Activated T-helper 2 cell treated with anti-CD3 and anti-CD28 coated beads, Interferon-gamma antibody, Interleukin-2, Interleukin-4, amounts not matched to agents 10 μg/mL and 5 μg/mL and 100 μg/mL, durations not matched to agents 14 hours and 24 hours and 36 hours (primary cell): Measurements from ENCODE around the gene TTC24. TPM values are rescaled to one million over a fixed set of nuclear protein-coding genes. Genes with fewer than 3 reads are reported as not detected.
A peak's percentile ranks its signal among the peaks of the same experiment; 100 is the strongest.
"Not testable (repeated sequence)": the region's sequence is repeated elsewhere in the genome, so short reads cannot be mapped to it uniquely, and the experiment has no call there.

Experiments used
- DNase-seq: peaks from one replicate; pipeline ENCODE4 v3.0.0; 2021; ENCODE audit warnings: low spot score
- H3K27ac Mint-ChIP-seq: one replicate; pipeline ENCODE4 v1.8.0; 2021; ENCODE audit warnings: mixed read lengths
- H3K27me3 Mint-ChIP-seq: one replicate; pipeline ENCODE4 v1.8.0; 2021; ENCODE audit warnings: low read depth, mixed read lengths
- H3K36me3 Mint-ChIP-seq: one replicate; pipeline ENCODE4 v1.8.0; 2021; ENCODE audit warnings: low read depth, mixed read lengths
- H3K4me1 Mint-ChIP-seq: one replicate; pipeline ENCODE4 v1.8.0; 2021; ENCODE audit warnings: low read depth, mixed read lengths
- H3K4me3 Mint-ChIP-seq: one replicate; pipeline ENCODE4 v1.8.0; 2021; ENCODE audit warnings: low read depth, mild to moderate bottlenecking, moderate library complexity, mixed read lengths
- H3K9me3 Mint-ChIP-seq: one replicate; pipeline ENCODE4 v1.8.0; 2021; ENCODE audit warnings: mixed read lengths
- intact Hi-C: fragments of 100-400 bp; cut with micrococcal nuclease; formaldehyde crosslinking; loops from one replicate; pipeline ENCODE4 v1.15.1; 2023
- total RNA-seq: library from RNA; stranded (reverse); gene quantifications from 2 replicates; pipeline ENCODE4 v1.2.3, GENCODE V29; 2022

The TTC24 gene
- total RNA-seq, 1 donor from 2014 or later, result 4.5 TPM

- peaks cover 24% of the 10 kb centered on the region for H3K4me1 Mint-ChIP-seq
- no peak for DNase-seq
- no peak overlapping the region for H3K27ac Mint-ChIP-seq
- no peak overlapping the region for H3K4me3 Mint-ChIP-seq
- intact Hi-C loops, result no loop called here
- H3K36me3 Mint-ChIP-seq, result peaks cover 51% of the 10 kb centered on the region
- H3K27me3 Mint-ChIP-seq, result no peaks in the 10 kb centered on the region
- H3K9me3 Mint-ChIP-seq, result no peaks in the 10 kb centered on the region
These were observed 14.1 kb downstream of the TTC24 start for GRCh38 chr1:156593661-156593989.

- Mint-ChIP-seq H3K4me3 (no peak overlapping the region), H3K4me1 (peaks cover 24% of the 10 kb centered on the region), H3K36me3 (peaks cover 56% of the 10 kb centered on the region), H3K27ac (no peak overlapping the region), H3K27me3 (no peaks in the 10 kb centered on the region), H3K9me3 (no peaks in the 10 kb centered on the region)
- intact Hi-C loops, result no loop called here
- DNase-seq, result no peak
These were observed 14.7 kb downstream of the TTC24 start for GRCh38 chr1:156594190-156594589.

- peaks cover 60% of the 10 kb centered on the region for H3K36me3 Mint-ChIP-seq
- intact Hi-C loops, result no loop called here
- H3K4me1 Mint-ChIP-seq, result peaks cover 29% of the 10 kb centered on the region
- no peaks in the 10 kb centered on the region for H3K27me3 Mint-ChIP-seq
- no peak overlapping the region for H3K27ac Mint-ChIP-seq
- H3K4me3 Mint-ChIP-seq, result no peak overlapping the region
- H3K9me3 Mint-ChIP-seq, result no peaks in the 10 kb centered on the region
- no peak for DNase-seq
These were observed 15.5 kb downstream of the TTC24 start for GRCh38 chr1:156595016-156595415.

- H3K4me3 Mint-ChIP-seq, result no peak overlapping the region
- DNase-seq, result no peak
- peaks cover 21% of the 10 kb centered on the region for H3K4me1 Mint-ChIP-seq
- H3K9me3 Mint-ChIP-seq, result no peaks in the 10 kb centered on the region
- H3K27me3 Mint-ChIP-seq, result no peaks in the 10 kb centered on the region
- no peak overlapping the region for H3K27ac Mint-ChIP-seq
- intact Hi-C loops, result no loop called here
- H3K36me3 Mint-ChIP-seq, result peaks cover 66% of the 10 kb centered on the region
These were observed 16.9 kb downstream of the TTC24 start for GRCh38 chr1:156596426-156596825.

GRCh38 chr1:156598125-156598524 is 18.6 kb downstream of the TTC24 start:
- Mint-ChIP-seq H3K36me3 (peaks cover 62% of the 10 kb centered on the region), H3K4me3 (no peak overlapping the region), H3K27ac (no peak overlapping the region), H3K4me1 (peaks cover 26% of the 10 kb centered on the region), H3K27me3 (no peaks in the 10 kb centered on the region), H3K9me3 (no peaks in the 10 kb centered on the region)
- DNase-seq, result no peak
- intact Hi-C loops, result no loop called here

- no peak for DNase-seq
- H3K27me3 Mint-ChIP-seq, result no peaks in the 10 kb centered on the region
- no peak overlapping the region for H3K4me3 Mint-ChIP-seq
- peaks cover 24% of the 10 kb centered on the region for H3K4me1 Mint-ChIP-seq
- no peak overlapping the region for H3K27ac Mint-ChIP-seq
- no peaks in the 10 kb centered on the region for H3K9me3 Mint-ChIP-seq
- peaks cover 57% of the 10 kb centered on the region for H3K36me3 Mint-ChIP-seq
- intact Hi-C loops, result loop anchor here (1.0 kb wide), 1 partner anchor 8 kb away; the partner anchor contains the start of gene NAXE
These were observed 19.4 kb downstream of the TTC24 start for GRCh38 chr1:156598731-156599432.

- peaks cover 52% of the 10 kb centered on the region for H3K36me3 Mint-ChIP-seq
- H3K27me3 Mint-ChIP-seq, result no peaks in the 10 kb centered on the region
- DNase-seq, result no peak
- intact Hi-C loops, result loop anchor here (1.0 to 2.0 kb wide), 3 partner anchors 9 to 99 kb away; partner anchors contain the start of genes MEF2D and NAXE
- peaks cover 24% of the 10 kb centered on the region for H3K4me1 Mint-ChIP-seq
- H3K27ac Mint-ChIP-seq, result peak overlapping the region; percentile 99
- H3K9me3 Mint-ChIP-seq, result no peaks in the 10 kb centered on the region
- H3K4me3 Mint-ChIP-seq, result peak overlapping the region; percentile 100
These were observed 20.3 kb downstream of the TTC24 start for GRCh38 chr1:156599811-156600210.

GRCh38 chr1:156600733-156601121 is 21.2 kb downstream of the TTC24 start:
- no peak for DNase-seq
- H3K27ac Mint-ChIP-seq, result peak overlapping the region; percentile 99

GRCh38 chr1:156601122-156601830 is 21.8 kb downstream of the TTC24 start, which contains the start of gene GPATCH4:
TSS of gene GPATCH4 (minus strand) at chr1:156601479.
- peak; percentile 72 for DNase-seq
- H3K9me3 Mint-ChIP-seq, result no peaks in the 10 kb centered on the region
- intact Hi-C loops, result loop anchor here (2.0 kb wide), 2 partner anchors 16 to 100 kb away; partner anchors contain the start of gene MEF2D
- H3K4me3 Mint-ChIP-seq, result peak within 1 kb of the TSS; percentile 100
- H3K27me3 Mint-ChIP-seq, result no peaks in the 10 kb centered on the region
- peaks cover 24% of the 10 kb centered on the region for H3K4me1 Mint-ChIP-seq
- peak within 1 kb of the TSS; percentile 99 for H3K27ac Mint-ChIP-seq
- H3K36me3 Mint-ChIP-seq, result peaks cover 37% of the 10 kb centered on the region

More at GRCh38 chr1:156600733-156601121, 21.2 kb downstream of the TTC24 start:
- Mint-ChIP-seq H3K4me1 (peaks cover 24% of the 10 kb centered on the region), H3K27me3 (no peaks in the 10 kb centered on the region), H3K36me3 (peaks cover 43% of the 10 kb centered on the region), H3K4me3 (peak overlapping the region; percentile 100), H3K9me3 (no peaks in the 10 kb centered on the region)
- intact Hi-C loops, result loop anchor here (2.0 kb wide), 2 partner anchors 16 to 100 kb away; partner anchors contain the start of gene MEF2D

- no peaks in the 10 kb centered on the region for H3K9me3 Mint-ChIP-seq
- intact Hi-C loops, result loop anchor here (2.0 kb wide), 2 partner anchors 17 to 101 kb away; partner anchors contain the start of gene MEF2D
- DNase-seq, result no peak
- H3K4me3 Mint-ChIP-seq, result peak overlapping the region; percentile 100
- H3K27ac Mint-ChIP-seq, result peak overlapping the region; percentile 99
- peaks cover 23% of the 10 kb centered on the region for H3K4me1 Mint-ChIP-seq
- no peaks in the 10 kb centered on the region for H3K27me3 Mint-ChIP-seq
- H3K36me3 Mint-ChIP-seq, result peaks cover 33% of the 10 kb centered on the region
These were observed 22.4 kb downstream of the TTC24 start for GRCh38 chr1:156601892-156602291.

GRCh38 chr1:156602557-156602993 is 23.1 kb downstream of the TTC24 start:
- peak overlapping the region; percentile 48 for H3K27ac Mint-ChIP-seq
- intact Hi-C loops, result no loop called here
- DNase-seq, result no peak
- no peaks in the 10 kb centered on the region for H3K27me3 Mint-ChIP-seq
- peak overlapping the region; percentile 59 for H3K4me3 Mint-ChIP-seq
- peaks cover 26% of the 10 kb centered on the region for H3K36me3 Mint-ChIP-seq
- H3K4me1 Mint-ChIP-seq, result peaks cover 19% of the 10 kb centered on the region
- H3K9me3 Mint-ChIP-seq, result no peaks in the 10 kb centered on the region

GRCh38 chr1:156607344-156607743 is 27.8 kb downstream of the TTC24 start:
- not testable (repeated sequence) for DNase-seq, H3K36me3 Mint-ChIP-seq, H3K27ac Mint-ChIP-seq, H3K4me3 Mint-ChIP-seq, H3K27me3 Mint-ChIP-seq, H3K9me3 Mint-ChIP-seq
- peaks cover 13% of the 10 kb centered on the region for H3K4me1 Mint-ChIP-seq
- intact Hi-C loops, result loop anchor here (5.0 kb wide), 2 partner anchors 35 to 220 kb away; partner anchors contain the start of gene IQGAP3
